Stomach (tissue), 19 donors: ENCODE data around the gene CDKN1C. TPM values are rescaled to one million over a fixed set of nuclear protein-coding genes. Genes with fewer than 3 reads are reported as not detected.

Source experiments
- DNase-seq, 2 donors: peaks; one replicate each; pipeline versions ENCODE4 v3.0.0 to v3.0.0-alpha.2; 2013 to 2019
- H3K27ac ChIP-seq, 5 donors: fragments of 200-600 bp in 4 of 5; sonication (generic) in 4 of 5; one replicate each; pipeline ENCODE4 v1.5.1; 2013 to 2019; ENCODE audit warnings: mild to moderate bottlenecking in 1 of 5, moderate library complexity in 1 of 5
- H3K27me3 ChIP-seq, 3 donors: fragments of 200-600 bp; sonication (generic); one replicate each; pipeline ENCODE4 v1.5.1; 2017 to 2019; ENCODE audit warnings: mixed run types in 1 of 3
- H3K36me3 ChIP-seq, 4 donors: fragments of 200-600 bp; sonication (generic); 1 replicate in 3 of 4; 2 replicates in 1 of 4; pipeline ENCODE4 v1.5.1; 2016 to 2019
- H3K4me1 ChIP-seq, 4 donors: fragments of 200-600 bp; sonication (generic); one replicate each; pipeline ENCODE4 v1.5.1; 2016 to 2019
- H3K4me3 ChIP-seq, 4 donors: fragments of 200-600 bp; sonication (generic) in 3 of 4; one replicate each; pipeline ENCODE4 v1.5.1; 2016 to 2019; ENCODE audit warnings: mild to moderate bottlenecking in 1 of 4
- H3K9me3 ChIP-seq, 4 donors: fragments of 200-600 bp; sonication (generic); one replicate each; pipeline ENCODE4 v1.5.1; 2016 to 2019
- EP300 ChIP-seq: sonication (generic); formaldehyde crosslinking; IDR thresholded peaks from one replicate; pipeline ENCODE4 v1.6.1; 2017; ENCODE audit warnings: antibody characterized with exemption
- POLR2A ChIP-seq, 4 donors: fragments of 450-650 bp; IDR thresholded peaks; one replicate each; pipeline ENCODE4 v1.6.1; 2016; ENCODE audit warnings: antibody characterized with exemption in 4 of 4, control low read depth in 2 of 4, mild to moderate bottlenecking in 1 of 4, moderate library complexity in 1 of 4
- POLR2AphosphoS5 ChIP-seq, 3 donors: sonication (generic); formaldehyde crosslinking; IDR thresholded peaks; one replicate each; pipeline ENCODE4 v1.6.1; 2016; ENCODE audit warnings: antibody characterized with exemption in 3 of 3
- WGBS, 5 donors: extraction: QIAGEN DNeasy Blood & Tissue Kit in 3 of 5; methylation state at CpG; one replicate each; pipeline versions ENCODE4 v1.1.5 to v1.1.7; 2013 to 2018; 5-methylcytosine and 5-hydroxymethylcytosine counted together
- intact Hi-C: fragments of 100-400 bp; cut with DNase I; formaldehyde crosslinking; loops from one replicate; pipeline ENCODE4 v1.15.1; 2023; ENCODE audit warnings: low total_unique reads
- long read RNA-seq, 10 donors: transcript quantifications; one replicate each; lab custom pipeline, GENCODE V29; 2026
- polyA plus RNA-seq, 3 donors: library from polyadenylated mRNA; stranded (reverse); fragments of 200-250 nt; gene quantifications; one replicate each; pipeline ENCODE4 v1.2.3, GENCODE V29; 2013
- total RNA-seq, 5 donors: library from RNA; depleted of rRNA; stranded (reverse); fragments of >200 nt; gene quantifications; one replicate each; pipeline versions ENCODE4 v1.1.0 to v1.2.3, GENCODE V29; 2014 to 2016
- TF ChIP-seq, protein P1 (sequence below), 7 experiments: fragments of 450-650 bp in 4 of 7; fragments of 200-600 bp in 3 of 7; sonication (generic) in 3 of 7; IDR thresholded peaks; one replicate each; pipeline ENCODE4 v1.5.1; 2016 to 2019; ENCODE audit warnings: antibody characterized with exemption in 7 of 7, control low read depth in 2 of 7, mild to moderate bottlenecking in 1 of 7
- donor health status: healthy with polysubstance abuse.
- donor health status: Bipolar disorder and iron deficiency.
- donor health status: healthy.

Gene CDKN1C
- total RNA-seq (10 to 100 TPM; 10.5 to 99.1 (median 14.2) TPM), polyA plus RNA-seq (10 to 100 TPM; 41.7 to 51.0 (median 42.9) TPM)
- long read RNA-seq, donor 1, transcript CDKN1C-205 (2 exons, 944 nt), result minor isoform, 6 of 32 reads
- long read RNA-seq, donor 1, transcript CDKN1C-204 (4 exons, 1,771 nt), result major isoform, 7 of 32 reads
- long read RNA-seq, donor 1, partial matches to known transcripts, result 15 of 32 reads
- long read RNA-seq, donor 1, other reads (novel, unspliced or antisense), result 0 of 32 reads
- long read RNA-seq, donor 2, transcript CDKN1C-205 (2 exons, 944 nt), result minor isoform, 6 of 31 reads
- long read RNA-seq, donor 2, transcript CDKN1C-203 (3 exons, 1,930 nt), result minor isoform, 6 of 31 reads
- long read RNA-seq, donor 2, transcript CDKN1C-204 (4 exons, 1,771 nt), result major isoform, 19 of 31 reads
- long read RNA-seq, donor 2, partial matches to known transcripts, result 0 of 31 reads
- long read RNA-seq, donor 2, other reads (novel, unspliced or antisense), result 0 of 31 reads
- long read RNA-seq, donor 3, transcript CDKN1C-204 (4 exons, 1,771 nt), result major isoform, 5 of 22 reads
- long read RNA-seq, donor 3, partial matches to known transcripts, result 9 of 22 reads
- long read RNA-seq, donor 3, other reads (novel, unspliced or antisense), result 0 of 22 reads
- long read RNA-seq, donor 4, partial matches to known transcripts, result 0 of 1 reads
- long read RNA-seq, donor 4, other reads (novel, unspliced or antisense), result 0 of 1 reads
- long read RNA-seq, donor 5, transcript CDKN1C-205 (2 exons, 944 nt), result minor isoform, 9 of 65 reads
- long read RNA-seq, donor 5, transcript CDKN1C-203 (3 exons, 1,930 nt), result minor isoform, 13 of 65 reads
- long read RNA-seq, donor 5, transcript CDKN1C-201 (4 exons, 1,193 nt), result minor isoform, 5 of 65 reads
- long read RNA-seq, donor 5, transcript CDKN1C-204 (4 exons, 1,771 nt), result major isoform, 37 of 65 reads
- long read RNA-seq, donor 5, partial matches to known transcripts, result 0 of 65 reads
- long read RNA-seq, donor 5, other reads (novel, unspliced or antisense), result 0 of 65 reads
- long read RNA-seq, donor 6, transcript CDKN1C-203 (3 exons, 1,930 nt), result major isoform, 15 of 66 reads
- long read RNA-seq, donor 6, transcript CDKN1C-204 (4 exons, 1,771 nt), result minor isoform, 13 of 66 reads
- long read RNA-seq, donor 6, partial matches to known transcripts, result 35 of 66 reads
- long read RNA-seq, donor 6, other reads (novel, unspliced or antisense), result 0 of 66 reads
- long read RNA-seq, donor 7, transcript CDKN1C-204 (4 exons, 1,771 nt), result major isoform, 21 of 42 reads
- long read RNA-seq, donor 7, transcript CDKN1C-205 (2 exons, 944 nt), result minor isoform, 5 of 42 reads
- long read RNA-seq, donor 7, transcript CDKN1C-203 (3 exons, 1,930 nt), result minor isoform, 10 of 42 reads
- long read RNA-seq, donor 7, partial matches to known transcripts, result 0 of 42 reads
- long read RNA-seq, donor 7, other reads (novel, unspliced or antisense), result 0 of 42 reads
- long read RNA-seq, donor 8, transcript CDKN1C-205 (2 exons, 944 nt), result major isoform, 5 of 14 reads
- long read RNA-seq, donor 8, partial matches to known transcripts, result 0 of 14 reads
- long read RNA-seq, donor 8, other reads (novel, unspliced or antisense), result 0 of 14 reads
- long read RNA-seq, donor 9, transcript CDKN1C-204 (4 exons, 1,771 nt), result major isoform, 7 of 19 reads
- long read RNA-seq, donor 9, transcript CDKN1C-205 (2 exons, 944 nt), result minor isoform, 5 of 19 reads
- long read RNA-seq, donor 9, partial matches to known transcripts, result 0 of 19 reads
- long read RNA-seq, donor 9, other reads (novel, unspliced or antisense), result 0 of 19 reads
- long read RNA-seq, donor 10, transcript CDKN1C-203 (3 exons, 1,930 nt), result minor isoform, 6 of 48 reads
- long read RNA-seq, donor 10, transcript CDKN1C-204 (4 exons, 1,771 nt), result major isoform, 12 of 48 reads
- long read RNA-seq, donor 10, partial matches to known transcripts, result 24 of 48 reads
- long read RNA-seq, donor 10, other reads (novel, unspliced or antisense), result 0 of 48 reads

DNA sequence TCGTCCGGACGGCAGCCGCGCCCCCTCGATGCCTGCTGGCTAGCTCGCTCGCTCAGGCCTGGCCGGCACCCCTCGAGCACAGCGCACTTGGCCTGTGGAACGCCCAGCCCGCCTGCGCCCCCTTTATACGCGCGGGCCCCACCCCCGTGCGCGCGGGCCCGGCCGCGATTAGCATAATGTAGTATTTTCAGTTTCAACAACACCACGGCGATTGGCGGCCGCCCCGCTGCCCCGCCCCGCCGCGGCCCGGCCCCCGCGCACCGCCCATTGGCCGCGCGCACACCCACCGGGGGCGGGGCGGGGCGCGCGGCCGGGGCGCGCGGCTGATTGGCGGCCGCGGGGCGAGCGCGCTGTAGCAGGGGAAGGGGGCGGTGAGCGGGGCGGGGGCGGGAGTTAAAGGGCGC, at the start of gene CDKN1C:
TSS of gene CDKN1C (minus strand) at position 98 of the 404 bp plus-strand sequence. CDS start 319 bp downstream, outside the sequence.
- Histone ChIP-seq H3K4me3 (peak within 1 kb of the TSS; percentile 86 to 90 (median 86)), H3K4me1 (peaks cover 9 to 66% (median 58%) of the 10 kb centered on the region in 4 donors), H3K27ac (peak within 1 kb of the TSS; percentile 84 to 92 (median 87)), H3K27me3 (peaks cover 0 to 19% (median 3%) of the 10 kb centered on the region in 3 donors), H3K36me3 (no peaks in the 10 kb centered on the region), H3K9me3 (no peaks in the 10 kb centered on the region)
- TF ChIP-seq POLR2A (IDR thresholded peaks at IDR 0.05) (peak in 2 of 4 donors; percentile 47 to 57), POLR2AphosphoS5 (IDR thresholded peaks at IDR 0.05) (peak; percentile 82 to 98 (median 97)), EP300 (no peak)
- TF ChIP-seq, protein P1, sequence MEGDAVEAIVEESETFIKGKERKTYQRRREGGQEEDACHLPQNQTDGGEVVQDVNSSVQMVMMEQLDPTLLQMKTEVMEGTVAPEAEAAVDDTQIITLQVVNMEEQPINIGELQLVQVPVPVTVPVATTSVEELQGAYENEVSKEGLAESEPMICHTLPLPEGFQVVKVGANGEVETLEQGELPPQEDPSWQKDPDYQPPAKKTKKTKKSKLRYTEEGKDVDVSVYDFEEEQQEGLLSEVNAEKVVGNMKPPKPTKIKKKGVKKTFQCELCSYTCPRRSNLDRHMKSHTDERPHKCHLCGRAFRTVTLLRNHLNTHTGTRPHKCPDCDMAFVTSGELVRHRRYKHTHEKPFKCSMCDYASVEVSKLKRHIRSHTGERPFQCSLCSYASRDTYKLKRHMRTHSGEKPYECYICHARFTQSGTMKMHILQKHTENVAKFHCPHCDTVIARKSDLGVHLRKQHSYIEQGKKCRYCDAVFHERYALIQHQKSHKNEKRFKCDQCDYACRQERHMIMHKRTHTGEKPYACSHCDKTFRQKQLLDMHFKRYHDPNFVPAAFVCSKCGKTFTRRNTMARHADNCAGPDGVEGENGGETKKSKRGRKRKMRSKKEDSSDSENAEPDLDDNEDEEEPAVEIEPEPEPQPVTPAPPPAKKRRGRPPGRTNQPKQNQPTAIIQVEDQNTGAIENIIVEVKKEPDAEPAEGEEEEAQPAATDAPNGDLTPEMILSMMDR (IDR thresholded peaks at IDR 0.05), result no peak
- 0 to 3% (median 0%) methylated on average over 4 to 61 of the region's 61 CpGs for WGBS, 5 donors
- intact Hi-C loops, result loop anchor here (2.0 to 10.0 kb wide), 3 partner anchors 351 to 581 kb away; partner anchors contain the start of genes C11orf21 and TSPAN32
- peak; percentile 92 to 97 for DNase-seq

DNA sequence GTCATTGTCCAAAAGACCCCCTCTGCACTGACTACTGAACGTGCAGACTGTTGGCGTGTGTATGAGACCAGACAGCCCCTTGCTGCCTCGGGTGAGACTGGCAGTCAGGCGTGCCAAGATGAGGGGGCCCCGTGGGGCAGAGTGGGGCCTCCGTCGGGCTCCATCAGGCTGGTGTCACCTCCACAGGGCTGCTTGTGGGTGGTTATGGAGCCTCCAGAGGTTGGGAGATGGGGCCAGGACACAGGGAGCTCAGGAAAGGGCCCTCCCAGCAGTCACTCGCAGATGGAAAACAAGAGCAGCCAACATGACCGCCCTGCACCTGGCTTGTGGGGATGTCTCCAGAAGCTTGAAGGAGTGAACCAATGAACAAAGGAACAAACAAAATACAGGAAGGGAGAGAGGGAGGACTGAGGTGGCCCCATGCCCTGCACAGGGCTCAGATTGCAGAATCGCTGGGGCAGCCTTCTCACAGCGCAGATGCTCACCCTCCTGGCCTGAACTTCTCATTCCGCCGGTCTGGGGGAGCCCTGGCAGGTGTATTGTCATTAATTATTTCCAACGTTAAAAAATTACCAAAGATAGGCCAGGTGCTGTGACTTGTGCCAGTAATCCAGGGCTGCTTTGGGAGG, 49.1 kb upstream of the CDKN1C start:
- H3K27me3 ChIP-seq, result peaks cover 0 to 17% (median 0%) of the 10 kb centered on the region in 3 donors
- no peaks in the 10 kb centered on the region for H3K36me3 ChIP-seq
- H3K4me1 ChIP-seq, result peaks cover 19 to 32% (median 22%) of the 10 kb centered on the region in 4 donors
- H3K27ac ChIP-seq, result no peak overlapping the region
- no peak overlapping the region for H3K4me3 ChIP-seq
- H3K9me3 ChIP-seq, result peaks cover 0 to 18% (median 10%) of the 10 kb centered on the region in 4 donors
- TF ChIP-seq POLR2A (IDR thresholded peaks at IDR 0.05) (no peak), EP300 (no peak), POLR2AphosphoS5 (IDR thresholded peaks at IDR 0.05) (no peak)
- TF ChIP-seq, protein P1 (IDR thresholded peaks at IDR 0.05), result no peak
- intact Hi-C loops, result no loop called here
- 72 to 90% (median 85%) methylated on average over 14 of the region's 14 CpGs for WGBS, 5 donors
- no peak for DNase-seq

DNA sequence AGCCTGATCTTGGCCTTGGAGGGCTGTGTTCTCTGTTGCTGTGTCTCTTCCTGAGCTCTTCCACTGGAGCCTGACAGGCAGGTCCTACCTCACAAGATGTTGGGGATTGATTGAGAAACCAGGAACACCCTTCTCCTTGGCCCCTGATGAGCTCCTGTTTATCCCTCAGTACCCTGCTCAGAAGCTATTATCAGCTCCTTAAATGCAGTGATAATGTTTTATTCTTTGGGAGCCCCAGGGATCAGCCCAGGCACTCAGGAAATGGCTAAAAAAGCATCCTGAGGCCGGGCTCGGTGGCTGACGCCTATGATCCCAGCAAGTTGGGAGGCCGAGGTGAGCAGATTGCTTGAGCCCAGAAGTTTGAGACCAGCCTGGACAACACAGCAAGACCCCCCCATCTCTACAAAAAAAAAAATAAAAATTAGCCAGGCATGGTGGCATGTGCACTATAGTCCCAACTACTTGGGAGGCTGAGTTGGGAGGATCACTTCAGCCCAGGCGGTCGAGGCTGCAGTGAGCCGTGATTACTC, 48.5 kb upstream of the CDKN1C start:
- TF ChIP-seq, protein P1 (IDR thresholded peaks at IDR 0.05), result no peak
- TF ChIP-seq POLR2AphosphoS5 (IDR thresholded peaks at IDR 0.05) (no peak), EP300 (no peak), POLR2A (IDR thresholded peaks at IDR 0.05) (no peak)
- intact Hi-C loops, result no loop called here
- WGBS, 5 donors, result 90 to 95% (median 94%) methylated on average over 7 of the region's 7 CpGs
- Histone ChIP-seq H3K4me1 (peaks cover 26 to 37% (median 28%) of the 10 kb centered on the region in 4 donors), H3K4me3 (no peak overlapping the region), H3K9me3 (peaks cover 0 to 17% (median 10%) of the 10 kb centered on the region in 4 donors), H3K27ac (peak overlapping the region in 3 of 5 donors; percentile 0 to 78 (median 67)), H3K36me3 (no peaks in the 10 kb centered on the region), H3K27me3 (peaks cover 0 to 23% (median 5%) of the 10 kb centered on the region in 3 donors)
- no peak for DNase-seq
